Measurements from ENCODE around the gene LCNL1.

The LCNL1 gene

DNA sequence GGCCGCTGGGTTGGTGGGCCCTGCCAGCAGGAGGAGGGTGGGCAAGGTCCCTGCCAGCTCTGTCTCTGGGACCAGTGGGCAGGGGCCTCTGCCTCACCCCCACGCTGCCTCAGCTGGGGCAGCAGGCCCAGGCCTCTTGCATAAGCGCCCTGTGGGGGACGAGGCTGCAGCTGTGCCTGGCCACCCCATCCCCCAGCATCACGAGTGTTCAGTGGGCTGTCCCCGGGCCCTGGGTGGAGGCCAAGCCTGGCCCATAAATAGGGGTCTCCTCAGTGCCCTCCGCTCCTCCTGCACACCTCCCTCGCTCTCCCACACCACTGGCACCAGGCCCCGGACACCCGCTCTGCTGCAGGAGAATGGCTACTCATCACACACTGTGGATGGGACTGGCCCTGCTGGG lies 5.6 kb upstream of the LCNL1 start, which contains the start of gene PTGDS:
PTGDS (plus strand) TSS at position 282 of the 400 bp plus-strand sequence; CDS start at position 357, 75 bp downstream.
- DNase-seq, result peak in 2 of 4 experiments; percentile 18 to 45

GRCh38 chr9:136977649-136978072 lies 5.1 kb upstream of the LCNL1 start:
- DNase-seq, result no peak

DNA sequence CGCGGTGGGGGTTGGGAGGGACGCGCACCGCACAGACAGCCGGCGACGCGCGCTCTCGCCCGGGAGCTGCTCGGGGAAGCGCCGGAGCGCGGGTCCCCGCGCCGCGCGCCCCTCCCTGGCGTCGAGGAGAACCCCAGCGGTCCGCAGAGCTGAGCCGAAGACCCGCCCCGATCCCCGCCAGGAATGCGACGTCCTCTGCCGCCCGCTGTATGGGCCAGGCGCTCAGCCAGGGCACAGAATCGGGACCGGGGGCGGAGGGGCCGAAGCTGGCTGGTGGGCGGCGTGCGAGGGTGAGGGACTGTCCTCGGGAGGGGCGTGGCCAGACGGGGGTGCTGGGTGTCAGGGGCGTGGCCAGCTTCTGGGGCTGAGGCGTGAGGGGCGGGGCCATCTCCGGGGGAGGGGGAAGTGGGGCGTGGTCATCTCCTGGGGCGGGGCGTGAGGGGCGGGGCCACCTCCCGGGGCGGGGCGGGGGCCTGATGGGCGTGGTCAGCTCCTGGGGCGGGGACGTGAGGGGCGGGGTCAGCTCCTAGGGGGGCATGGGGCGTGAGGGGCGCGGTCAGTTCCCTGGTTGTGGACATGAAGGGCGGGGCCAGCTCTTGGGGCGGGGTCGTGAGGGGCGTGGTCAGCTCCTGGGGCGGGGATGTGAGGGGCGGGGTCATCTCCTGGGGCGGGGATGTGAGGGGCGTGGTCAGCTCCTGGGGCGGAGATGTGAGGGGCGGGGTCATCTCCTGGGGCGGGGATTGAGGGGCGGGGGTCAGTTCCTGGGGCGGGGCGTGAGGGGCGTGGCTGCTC lies 4.5 kb upstream of the LCNL1 start:
- peak; percentile 40 to 76 (median 56) for DNase-seq

- no peak for DNase-seq
These were observed 3.8 kb upstream of the LCNL1 start for GRCh38 chr9:136978865-136979544.

DNA sequence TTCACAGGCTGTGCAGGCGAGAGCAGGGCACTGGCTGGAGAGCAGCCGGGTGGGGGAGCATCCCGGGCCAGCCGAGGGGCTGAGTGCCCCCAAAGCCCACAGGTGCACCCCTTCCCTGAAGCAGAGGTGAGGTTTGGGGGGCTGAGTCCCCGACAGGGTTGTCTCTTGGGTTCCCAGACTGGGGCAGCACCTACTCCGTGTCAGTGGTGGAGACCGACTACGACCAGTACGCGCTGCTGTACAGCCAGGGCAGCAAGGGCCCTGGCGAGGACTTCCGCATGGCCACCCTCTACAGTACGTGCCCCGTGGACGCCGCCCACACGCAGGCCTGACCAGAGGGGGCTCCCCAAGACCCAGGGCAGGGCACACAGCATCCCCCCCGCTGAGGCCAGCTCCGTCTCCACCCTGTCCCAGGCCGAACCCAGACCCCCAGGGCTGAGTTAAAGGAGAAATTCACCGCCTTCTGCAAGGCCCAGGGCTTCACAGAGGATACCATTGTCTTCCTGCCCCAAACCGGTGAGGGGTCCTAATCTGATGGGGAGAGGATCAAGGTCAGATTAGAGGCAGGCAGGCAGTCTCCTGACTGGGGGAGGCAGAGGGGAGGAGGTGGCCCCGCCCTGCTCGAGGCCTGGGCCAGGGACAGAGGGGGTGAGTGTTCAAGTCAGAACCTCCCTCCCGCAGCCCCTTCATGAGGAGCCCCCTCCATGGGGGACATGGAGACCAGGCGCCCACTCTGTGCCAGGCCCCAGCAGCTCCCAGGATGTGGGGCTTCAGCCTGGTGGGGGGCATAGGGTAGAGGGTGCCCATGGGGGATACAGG lies 2.8 kb upstream of the LCNL1 start:
- DNase-seq, result no peak

DNA sequence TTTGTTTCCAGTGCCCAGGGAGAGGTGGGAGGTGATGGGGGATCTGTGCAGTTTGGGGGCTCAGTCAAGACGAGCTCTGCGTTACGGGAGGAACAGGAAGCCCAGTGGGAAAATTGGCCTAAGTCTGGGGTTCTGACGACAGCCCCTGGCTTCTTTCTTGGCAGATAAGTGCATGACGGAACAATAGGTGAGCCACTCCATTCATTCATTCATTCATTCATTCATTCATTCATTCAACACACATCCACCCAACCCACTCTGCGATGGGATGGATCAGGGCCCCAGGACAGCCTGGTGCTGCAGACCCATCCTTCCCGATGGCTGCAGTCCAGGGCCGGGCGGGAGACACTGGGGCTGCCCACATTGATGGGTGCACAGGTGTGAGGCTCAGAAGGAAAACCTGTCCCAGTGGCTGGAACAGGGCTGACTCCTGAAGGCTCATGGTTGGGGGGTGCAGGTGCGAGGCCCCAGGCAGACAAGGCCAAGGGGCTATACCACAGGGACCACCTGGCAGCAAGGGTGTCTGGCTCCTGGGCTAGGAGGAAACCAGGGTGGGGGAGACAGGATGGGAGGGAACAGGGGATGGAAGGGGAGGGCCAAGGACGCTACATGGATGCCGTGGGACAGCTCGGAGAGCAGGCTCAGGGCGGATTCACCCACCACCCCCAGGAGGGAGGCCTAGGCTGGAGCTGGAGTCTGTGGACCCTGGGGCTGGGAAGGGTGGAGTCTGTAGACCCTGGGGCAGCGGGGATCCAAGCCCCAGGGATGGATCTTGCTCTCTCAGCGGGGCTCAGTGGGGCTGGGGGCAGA lies 1.9 kb upstream of the LCNL1 start:
- DNase-seq, result no peak

DNA sequence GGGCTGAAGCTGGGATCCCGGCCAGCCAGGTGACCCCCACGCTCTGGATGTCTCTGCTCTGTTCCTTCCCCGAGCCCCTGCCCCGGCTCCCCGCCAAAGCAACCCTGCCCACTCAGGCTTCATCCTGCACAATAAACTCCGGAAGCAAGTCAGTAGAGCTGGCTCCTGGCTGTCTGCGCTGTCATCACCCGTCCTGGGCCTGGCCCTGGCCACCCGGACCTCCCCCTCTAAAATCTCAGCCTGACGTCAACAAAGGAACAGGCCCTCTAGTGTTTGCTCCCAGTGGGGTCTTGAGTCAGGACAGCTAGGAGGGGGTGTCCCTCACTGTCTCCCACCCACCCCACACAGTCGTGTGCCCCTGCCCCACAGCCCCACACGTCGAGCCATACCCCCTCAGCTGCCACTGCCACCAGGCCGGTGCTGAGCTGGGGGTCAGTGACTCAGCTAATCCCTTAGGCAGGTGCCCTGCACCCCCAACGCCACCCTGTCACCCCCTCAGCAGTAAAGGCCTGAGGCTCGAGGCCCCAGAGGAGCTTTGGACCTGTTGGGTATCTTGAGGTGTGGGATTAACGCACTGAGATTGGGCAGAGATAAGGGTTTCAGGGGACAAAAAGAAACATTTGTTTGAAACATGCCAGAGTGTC lies 1.1 kb upstream of the LCNL1 start:
- no peak for DNase-seq

- no peak for DNase-seq
These were observed 374 bp downstream of the LCNL1 start for GRCh38 chr9:136983167-136983566.

DNA sequence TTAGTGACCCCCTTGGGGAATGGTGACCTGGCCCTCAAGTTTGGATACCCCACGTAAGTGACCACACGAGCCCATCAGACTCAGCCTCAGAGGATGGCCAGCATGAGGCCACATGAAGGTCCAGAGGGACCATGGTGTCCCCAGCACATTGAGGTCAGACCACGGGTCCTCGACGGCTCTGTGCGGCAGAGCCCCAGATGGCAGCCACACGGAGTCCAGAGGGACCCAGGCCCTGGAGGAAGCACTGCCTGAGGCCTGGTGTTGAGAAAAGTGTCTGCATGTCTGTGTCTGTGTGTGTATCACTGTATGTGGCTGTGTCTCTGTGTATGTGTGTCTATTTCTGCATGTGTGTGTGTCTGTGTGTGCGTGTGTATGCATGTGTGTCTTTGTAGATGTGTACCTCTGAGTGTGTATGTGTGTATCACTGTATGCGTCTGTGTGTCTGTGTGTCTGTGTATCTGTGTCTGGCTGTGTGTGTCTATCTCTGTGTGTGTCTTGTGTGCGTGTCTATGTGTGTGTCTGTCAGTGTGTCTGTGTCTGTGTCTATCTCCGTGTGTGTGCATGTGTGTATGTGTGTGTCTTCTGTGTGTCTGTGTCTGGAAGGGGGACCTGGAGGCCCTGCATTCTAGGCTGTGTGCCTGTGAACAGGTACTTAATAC lies 992 bp downstream of the LCNL1 start:
- no peak for DNase-seq

- no peak for DNase-seq
These were observed 1.8 kb downstream of the LCNL1 start for GRCh38 chr9:136984464-136985026.

DNA sequence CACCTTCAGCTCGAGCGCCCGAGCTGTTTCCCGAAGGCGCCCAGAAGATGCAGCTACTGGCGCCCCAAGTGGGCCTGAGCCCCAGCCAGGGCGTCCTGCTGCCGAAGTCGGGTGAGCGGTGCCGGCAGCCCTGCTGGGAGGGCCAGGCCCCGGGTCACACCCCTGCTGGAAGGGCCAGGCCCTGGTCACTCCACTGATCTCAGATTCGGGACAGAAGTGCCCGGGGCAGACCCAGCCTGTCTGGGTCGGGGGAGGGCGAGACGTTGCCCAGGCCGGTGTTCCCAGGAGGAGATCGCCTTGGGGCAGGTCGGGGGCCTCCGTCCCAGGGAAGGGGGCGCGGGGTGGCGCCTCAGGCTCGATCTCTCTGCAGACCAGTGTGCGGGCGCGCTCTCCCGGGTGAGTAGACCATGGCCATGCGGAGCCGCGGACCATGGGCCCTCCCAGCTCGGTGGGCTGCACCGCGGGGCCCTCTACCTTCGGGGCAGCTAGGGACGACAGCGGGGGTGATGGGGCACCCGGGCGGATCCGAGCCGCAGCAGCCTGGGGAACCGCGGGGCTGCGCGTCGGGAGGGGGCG lies 2.3 kb downstream of the LCNL1 start:
- peak in 1 of 4 experiments; percentile 34 for DNase-seq

DNA sequence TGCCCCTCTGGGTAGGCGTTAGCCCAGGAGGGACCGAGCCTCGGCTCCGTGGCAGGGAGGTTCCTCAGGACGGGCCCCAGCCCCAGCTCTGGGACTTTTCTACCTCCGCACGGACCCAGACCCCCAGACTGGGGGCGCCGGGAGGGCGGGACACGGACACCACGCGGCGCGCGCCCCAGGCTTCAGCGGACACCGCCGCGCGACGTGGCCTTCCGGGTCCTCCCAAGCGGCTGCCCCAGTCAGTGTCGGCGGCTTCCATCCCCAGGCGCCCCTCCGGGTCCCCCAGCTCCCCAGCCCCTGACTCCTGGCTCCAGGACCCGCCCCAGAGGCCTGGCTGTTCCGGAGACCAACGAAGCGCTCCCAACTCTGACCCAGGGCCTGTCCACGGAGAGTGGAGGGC lies 3.1 kb downstream of the LCNL1 start:
- DNase-seq, result no peak

DNA sequence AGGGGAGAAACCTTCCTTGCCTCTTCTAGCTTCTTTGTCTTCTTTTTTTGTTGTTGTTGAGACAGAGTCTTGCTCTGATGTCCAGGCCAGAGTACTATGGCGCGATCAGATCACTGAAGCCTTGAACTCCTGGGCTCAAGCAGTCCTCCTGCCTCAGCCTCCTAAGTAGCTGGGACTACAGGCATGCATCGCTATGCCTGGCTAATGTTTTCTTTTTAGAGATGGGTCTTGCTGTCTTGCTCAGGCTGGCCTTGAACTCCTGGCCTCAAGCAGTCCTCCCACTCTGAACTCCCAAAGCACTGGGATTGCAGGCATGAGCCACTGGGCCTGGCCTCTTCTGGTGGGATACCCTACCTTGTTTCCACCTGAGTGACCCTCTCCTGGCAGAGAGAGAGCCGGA lies 6.1 kb downstream of the LCNL1 start:
- DNase-seq, result no peak

DNA sequence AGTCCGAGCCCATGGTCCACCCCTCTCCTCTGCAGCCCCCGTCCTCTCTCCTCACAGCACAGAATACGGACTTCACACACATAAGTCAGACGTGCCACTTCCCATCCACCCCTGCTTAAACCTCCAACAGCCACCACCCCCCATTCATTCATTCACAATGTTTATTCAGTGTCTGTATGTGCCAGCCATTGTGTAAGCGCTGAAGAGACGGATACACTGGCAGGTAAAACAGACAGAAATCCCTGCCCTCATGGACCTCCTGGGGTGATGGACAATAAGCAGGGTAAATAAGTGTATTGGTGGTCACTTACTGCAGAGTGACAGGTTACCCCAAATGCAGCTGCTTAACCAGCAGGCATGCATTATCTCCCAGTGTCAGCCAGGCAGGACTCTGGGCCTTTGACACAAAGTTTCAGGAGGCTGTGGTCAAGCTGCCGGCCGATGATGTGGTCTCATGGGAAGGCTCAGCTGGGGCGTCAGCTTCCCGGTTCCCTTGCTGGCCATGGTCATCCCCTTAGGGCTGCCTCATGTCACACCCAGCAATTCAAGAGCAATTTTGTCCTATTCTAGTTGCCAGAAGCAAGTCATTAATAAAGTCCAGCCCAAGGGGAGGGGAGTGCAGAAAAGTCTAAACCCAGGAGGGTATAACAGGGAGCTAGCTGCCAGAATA lies 7.6 kb downstream of the LCNL1 start:
- no peak for DNase-seq

DNA sequence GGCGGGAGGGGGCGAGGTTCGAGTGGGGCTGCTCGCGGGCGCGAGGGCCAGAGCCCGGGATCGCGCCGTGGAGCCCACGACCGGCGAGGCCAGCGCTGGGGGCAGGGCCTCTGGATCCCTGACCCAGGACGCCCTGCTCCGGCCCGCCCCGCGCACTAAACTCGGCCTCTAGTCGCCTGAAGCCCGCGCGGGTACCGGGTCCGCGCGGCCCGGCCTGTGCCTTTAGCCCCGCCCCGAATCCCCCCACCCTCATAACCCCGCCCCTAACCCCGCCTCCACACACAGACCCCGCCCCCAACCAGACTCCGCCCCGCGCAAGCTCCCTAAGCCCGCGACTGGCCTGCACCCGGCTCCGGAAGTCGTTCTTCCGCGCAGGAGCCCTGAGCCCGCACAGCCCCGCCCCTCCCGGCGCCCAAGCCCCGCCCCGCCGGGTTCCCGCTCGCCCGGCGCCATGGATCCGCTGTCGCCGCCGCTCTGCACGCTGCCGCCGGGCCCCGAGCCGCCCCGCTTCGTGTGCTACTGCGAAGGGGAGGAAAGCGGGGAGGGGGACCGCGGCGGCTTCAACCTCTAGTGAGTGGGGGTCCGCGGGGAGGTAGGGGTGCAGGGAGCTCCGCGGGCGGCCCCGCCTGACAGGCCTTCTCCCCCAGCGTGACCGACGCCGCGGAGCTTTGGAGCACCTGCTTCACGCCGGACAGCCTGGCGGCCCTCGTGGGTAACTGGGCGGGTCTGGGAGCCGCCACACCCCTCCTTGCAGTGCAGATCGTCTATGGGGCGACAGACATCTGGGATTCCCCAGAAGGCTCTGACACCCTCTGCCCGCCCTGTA lies 9.4 kb downstream of the LCNL1 start, which contains the start of gene PAXX:
PAXX (plus strand) TSS at position 430 of the 826 bp plus-strand sequence; CDS start at position 452, 22 bp downstream.
- peak; percentile 94 to 98 (median 96) for DNase-seq

DNA sequence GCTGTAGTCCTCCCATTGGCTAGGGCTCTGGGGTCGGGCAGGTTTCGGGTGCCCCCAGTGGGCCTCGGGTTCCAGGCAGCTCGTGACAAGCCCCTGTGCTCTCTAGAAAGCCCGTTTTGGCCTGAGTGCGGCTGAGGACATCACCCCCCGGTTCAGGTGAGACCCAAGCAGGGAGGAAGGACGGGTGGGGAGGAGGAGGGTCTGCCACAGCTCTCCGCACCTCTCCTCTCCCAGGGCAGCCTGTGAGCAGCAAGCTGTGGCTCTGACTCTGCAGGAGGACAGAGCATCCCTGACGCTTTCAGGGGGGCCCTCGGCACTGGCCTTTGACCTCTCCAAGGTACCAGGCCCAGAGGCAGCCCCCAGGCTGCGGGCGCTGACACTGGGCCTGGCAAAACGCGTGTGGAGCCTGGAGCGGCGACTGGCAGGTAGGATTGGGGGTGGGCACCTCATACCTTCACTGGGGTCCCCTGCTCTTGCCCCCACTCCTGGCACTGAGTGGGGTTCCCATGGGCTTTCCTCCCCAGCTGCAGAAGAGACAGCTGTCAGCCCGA lies 10.1 kb downstream of the LCNL1 start:
- DNase-seq, result no peak

- DNase-seq, result no peak
These were observed 11.5 kb downstream of the LCNL1 start for GRCh38 chr9:136994180-136994887.

GRCh38 chr9:136994888-136995230 lies 12.1 kb downstream of the LCNL1 start:
- DNase-seq, result no peak

All from suppressor macrophage (primary cell).